HG03025 (cell line): ENCODE data around the gene DCXR.

Experiments used
- ATAC-seq: cut with Tn5 transposase; IDR thresholded peaks from one replicate; pipeline ENCODE4 v1.9.1; 2021; ENCODE audit warnings: mild to moderate bottlenecking, moderate library complexity; ENCODE audit not compliant: unreplicated experiment, low FRiP score

DCXR gene

DNA sequence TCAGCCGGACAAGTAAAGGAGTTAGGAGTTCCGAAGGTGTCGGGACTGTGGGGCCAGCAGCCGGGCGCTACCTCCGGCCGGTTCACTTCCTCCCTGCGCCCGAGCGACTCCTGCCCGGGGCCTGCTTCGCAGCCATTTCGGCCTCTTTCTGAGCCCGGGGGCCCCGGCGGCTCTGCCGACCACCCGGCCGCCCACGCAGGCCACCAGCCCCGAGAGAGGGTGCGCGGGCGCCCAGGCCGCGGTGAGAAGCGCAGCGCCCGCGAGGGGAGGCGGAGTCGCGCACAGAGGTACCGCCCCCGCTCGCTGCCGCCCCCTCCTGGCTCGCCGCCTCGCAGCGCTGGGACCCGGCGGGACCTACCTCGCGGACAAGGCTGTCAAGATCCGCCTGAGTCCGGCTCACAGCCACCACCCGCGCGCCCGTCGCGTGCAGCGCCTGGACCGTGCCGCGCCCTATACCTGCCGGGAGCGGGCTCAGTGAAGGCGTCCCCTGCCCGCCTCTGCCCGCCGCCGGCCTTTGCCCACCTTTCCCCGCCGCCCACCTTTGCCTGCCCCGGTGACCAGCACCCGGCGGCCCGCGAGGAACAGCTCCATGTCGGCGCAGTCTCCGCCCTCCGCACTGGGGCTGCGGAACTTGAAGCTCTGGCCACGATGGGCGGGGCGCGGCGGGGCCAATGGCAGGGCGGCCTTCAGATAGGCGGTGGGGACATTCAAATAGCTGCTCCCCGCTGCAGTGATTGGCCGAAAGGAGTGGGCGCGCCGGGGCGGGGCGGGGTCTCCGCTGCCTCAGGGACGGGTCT is at the start of gene DCXR:
DCXR (minus strand) TSS at position 606 of the 797 bp plus-strand sequence; CDS start at position 591, 15 bp downstream.
- ATAC-seq = peak; percentile 81

GRCh38 chr17:82085931-82086764 is 48.7 kb upstream of the DCXR start:
- no peak for ATAC-seq

- no peak for ATAC-seq
These were observed 47.7 kb upstream of the DCXR start for GRCh38 chr17:82085031-82085861.

GRCh38 chr17:82084373-82085030 is 47.0 kb upstream of the DCXR start:
- ATAC-seq = no peak

- ATAC-seq = no peak
These were observed 46.2 kb upstream of the DCXR start for GRCh38 chr17:82083533-82084359.

DNA sequence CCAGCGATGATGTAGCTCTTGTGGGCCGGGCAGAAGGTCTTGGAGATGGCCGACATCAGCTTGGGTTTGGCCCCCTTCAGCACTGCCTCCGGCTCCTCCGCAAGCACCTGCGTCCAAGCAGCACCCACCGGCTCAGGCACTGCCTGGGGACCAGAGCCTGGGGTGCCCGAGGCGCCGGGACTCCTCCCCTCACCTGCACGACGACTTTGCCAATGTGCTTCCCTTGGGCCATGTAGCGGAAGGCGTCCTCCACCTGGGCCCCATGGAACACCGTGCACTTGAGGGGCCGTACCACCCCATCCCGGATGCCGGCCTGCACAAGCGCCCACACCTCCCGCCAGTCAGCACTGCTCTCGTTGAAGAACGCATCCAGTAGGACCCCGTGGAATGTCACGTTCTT is 45.5 kb upstream of the DCXR start:
- no peak for ATAC-seq

- ATAC-seq = no peak
These were observed 45.0 kb upstream of the DCXR start for GRCh38 chr17:82082456-82082855.

GRCh38 chr17:82081966-82082365 is 44.5 kb upstream of the DCXR start:
- no peak for ATAC-seq

DNA sequence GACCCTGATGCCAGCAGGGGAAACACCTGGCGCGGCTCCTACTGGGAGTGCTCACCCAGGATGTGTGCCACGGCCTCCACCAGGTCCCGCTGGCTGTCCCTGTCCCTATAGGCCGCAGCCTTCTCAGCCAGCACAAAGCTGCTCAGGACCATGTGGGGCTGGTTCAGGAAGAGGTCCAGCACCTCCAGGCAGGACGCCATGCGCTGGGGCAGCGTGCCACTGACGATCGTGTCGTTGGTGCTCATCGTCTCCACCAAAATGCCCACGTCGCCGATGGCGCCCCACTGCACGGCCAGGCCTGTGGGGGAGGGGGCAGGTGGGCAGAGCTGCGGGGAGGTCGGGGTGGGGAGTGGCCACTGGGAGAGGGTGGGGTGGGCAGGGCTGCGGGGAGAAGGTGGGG is 44.0 kb upstream of the DCXR start:
- no peak for ATAC-seq

- no peak for ATAC-seq
These were observed 43.4 kb upstream of the DCXR start for GRCh38 chr17:82080789-82081464.

DNA sequence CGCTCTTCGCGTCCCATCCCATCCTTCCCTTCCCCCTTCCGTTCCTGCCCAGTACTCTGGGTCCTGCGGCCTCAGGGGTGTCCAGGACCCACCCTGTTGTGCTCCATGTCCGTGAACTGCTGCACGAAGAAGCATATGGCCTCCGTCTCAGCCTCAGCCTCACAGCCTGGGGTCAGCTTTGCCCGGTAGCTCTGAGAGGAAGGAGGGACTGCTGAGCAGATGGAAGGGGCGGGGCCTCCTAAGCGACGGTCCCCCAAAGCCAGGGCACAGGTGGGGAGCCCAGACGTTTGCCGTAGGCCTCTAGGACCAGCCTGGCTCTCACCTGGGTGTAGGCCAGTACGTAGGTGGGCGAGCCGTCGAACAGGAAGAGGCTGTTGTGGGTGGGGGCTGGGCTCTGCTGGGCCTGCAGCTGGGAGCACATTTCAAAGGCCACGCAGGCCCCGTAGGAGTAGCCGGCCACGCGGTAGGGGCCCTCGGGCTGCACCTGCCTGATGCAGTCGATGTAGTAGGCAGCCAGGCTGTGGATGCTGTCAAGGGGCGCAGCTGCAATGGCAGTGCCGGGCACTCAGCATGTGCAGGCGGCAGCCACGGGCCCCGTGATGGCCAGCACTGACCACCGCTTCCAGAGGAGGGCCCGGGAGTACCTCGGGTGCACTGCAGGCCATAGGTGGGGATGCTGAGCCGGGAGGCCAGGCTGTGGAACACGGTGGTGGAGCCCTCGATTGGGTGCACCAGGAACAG is 42.7 kb upstream of the DCXR start:
- ATAC-seq = no peak

DNA sequence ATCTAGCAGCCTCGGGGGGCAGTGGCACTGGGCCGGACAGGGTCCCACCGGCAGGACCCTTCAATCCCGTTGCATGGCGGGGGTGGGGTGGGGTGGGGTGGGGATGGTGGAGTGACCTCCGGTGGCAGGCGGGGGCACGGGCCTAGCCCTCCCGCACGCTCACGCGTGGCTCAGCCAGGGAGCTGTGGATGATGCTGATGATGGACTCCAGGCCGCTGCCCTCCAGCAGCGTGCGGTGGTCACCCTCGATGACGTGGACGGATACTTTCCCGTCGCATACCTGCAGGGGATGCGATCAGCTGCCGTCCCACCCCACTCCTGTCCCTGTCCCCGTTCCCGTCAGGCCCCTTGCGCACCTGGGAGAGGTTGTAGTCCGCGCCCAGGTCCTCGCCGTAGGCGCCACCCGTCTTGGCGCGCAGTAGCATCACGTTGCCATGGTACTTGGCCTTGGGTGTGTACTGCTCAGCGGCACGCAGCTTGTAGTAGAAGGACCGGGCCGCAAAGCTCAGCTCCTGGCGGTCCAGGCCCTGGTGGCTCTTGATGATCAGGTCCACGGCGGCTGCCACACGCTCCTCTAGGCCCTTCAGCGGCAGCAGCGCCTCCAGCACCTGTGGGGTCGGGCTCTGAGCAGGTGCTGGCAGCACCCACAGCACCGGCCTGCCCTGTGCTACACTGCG is 41.6 kb upstream of the DCXR start:
- no peak for ATAC-seq

DNA sequence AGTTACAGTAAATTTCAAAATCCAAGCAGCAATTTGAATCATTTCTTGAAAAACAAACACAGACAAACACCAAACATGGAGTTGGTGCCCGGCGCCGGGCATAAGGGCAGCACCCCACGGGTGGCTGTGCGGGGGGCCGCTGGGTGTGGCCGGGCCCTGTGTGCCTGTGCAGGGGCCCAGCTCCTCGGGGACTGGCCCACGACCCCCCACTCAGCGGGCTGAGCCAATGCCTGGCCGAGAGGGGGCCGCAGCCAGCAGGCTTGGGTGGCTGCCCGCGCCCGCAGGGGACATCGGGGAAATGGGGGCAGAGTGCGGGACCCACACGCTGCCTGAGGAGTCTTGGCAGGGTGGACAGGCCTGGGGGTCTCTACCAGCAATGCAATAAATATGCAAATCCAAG is 40.9 kb upstream of the DCXR start:
- no peak for ATAC-seq

GRCh38 chr17:82077617-82078358 is 40.3 kb upstream of the DCXR start:
- no peak for ATAC-seq

- no peak for ATAC-seq
These were observed 39.5 kb upstream of the DCXR start for GRCh38 chr17:82076785-82077591.
